GM18870 (cell line): ENCODE data around the gene L3MBTL2.
"Not testable (repeated sequence)": the region's sequence is repeated elsewhere in the genome, so short reads cannot be mapped to it uniquely, and the experiment has no call there.

ENCODE experiments used
- ATAC-seq: cut with Tn5 transposase; IDR thresholded peaks from one replicate; pipeline ENCODE4 v1.9.1; 2021; ENCODE audit warnings: moderate library complexity; ENCODE audit not compliant: unreplicated experiment

The L3MBTL2 gene

DNA sequence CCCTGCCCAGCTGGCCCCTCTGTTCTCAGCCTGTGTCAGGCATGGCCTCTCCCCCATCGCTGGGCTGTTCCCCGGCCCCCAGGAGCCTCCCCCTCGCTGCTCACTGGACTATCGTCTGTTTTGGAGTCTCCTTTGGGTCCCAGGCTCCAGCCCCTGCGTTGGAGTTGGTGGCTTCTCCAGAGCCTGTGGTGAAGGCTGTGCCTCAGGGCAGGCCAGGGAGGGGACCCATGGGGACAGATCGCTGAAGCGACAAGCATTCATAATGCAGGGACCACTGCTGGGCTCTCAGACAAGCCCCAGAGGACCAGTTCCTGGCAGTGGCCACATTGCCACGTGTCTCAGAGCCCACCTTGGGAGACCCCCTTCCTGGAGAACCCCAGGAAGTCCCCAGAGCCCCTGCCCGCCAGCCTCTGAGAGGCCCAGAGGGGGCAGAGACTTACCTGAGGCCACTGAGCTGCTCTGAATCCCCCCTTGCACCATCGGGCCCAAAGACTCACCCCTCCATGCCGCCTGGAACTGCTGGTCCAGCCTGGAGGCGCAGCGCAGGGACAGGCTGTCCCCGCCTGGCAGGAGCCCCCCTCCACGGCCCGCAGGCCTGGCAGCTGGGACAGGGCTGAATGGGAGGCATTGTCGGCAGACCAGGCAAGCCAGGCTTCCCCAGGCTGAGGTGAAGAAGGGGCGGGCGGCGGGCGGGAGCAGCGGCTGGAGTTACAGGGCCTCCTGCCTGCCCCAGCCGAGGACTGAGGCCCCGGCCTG lies 35.4 kb downstream of the L3MBTL2 start, which contains the start of gene CHADL:
CHADL (minus strand) TSS at position 555 of the 756 bp plus-strand sequence; CDS start at position 505, 50 bp downstream.
- no peak for ATAC-seq

- no peak for ATAC-seq
Measured at GRCh38 chr22:41241133-41241676, 36.1 kb downstream of the L3MBTL2 start.

DNA sequence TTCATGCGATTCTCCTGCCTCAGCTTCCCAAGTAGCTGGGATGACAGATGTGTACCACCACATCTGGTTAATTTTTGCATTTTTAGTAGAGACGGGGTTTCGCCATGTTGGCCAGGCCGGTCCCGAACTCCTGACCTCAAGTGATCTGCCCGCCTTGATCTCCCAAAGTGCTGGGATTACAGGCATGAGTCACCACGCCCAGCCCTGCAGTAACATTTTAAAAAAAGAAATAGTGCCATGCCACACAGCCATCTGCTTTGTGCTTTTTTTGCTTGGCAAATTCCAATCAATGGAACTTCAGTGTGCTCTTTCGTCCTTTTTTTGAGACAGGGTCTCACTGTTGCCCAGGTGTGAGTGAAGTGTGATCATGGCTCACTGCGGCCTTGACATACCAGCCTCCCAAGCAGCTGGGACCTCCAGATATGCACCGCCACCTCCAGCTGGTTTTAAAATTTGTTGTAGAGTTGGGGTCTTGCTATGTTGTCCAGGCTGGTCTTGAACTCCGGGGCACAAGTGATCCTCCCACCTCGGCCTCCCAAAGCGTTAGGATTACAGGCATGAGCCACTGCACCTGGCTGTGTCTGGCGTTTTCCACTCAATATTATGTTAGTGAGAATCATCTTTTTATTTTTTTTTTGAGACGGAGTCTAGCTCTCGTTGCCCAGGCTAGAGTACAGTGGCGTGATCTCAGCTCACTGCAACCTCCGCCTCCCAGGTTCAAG lies 37.4 kb downstream of the L3MBTL2 start:
- no peak for ATAC-seq

- ATAC-seq: no peak
Measured at GRCh38 chr22:41243361-41243760, 38.2 kb downstream of the L3MBTL2 start.

- ATAC-seq: no peak
Measured at GRCh38 chr22:41245917-41246499, 40.9 kb downstream of the L3MBTL2 start.

DNA sequence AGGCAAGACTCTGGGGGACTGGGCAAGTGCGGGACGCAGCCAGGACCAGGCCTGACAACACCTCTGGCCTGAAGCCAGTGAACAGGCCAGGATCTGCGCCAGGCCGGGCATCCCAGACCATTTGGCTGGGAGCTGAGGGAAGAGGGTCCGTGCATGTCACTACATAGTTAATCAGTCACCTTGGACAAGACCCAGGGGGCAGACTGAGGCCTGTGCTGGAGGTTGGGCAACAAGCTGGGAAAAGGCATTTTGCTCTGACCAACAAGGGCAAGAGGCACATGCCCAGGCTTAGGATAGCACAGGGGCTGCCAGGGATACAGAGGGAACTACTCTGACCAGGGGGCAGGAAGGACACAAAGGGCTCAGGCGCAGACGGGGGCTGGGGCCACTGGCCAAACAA lies 42.6 kb downstream of the L3MBTL2 start:
- no peak for ATAC-seq

- ATAC-seq: no peak
Measured at GRCh38 chr22:41248314-41248713, 43.2 kb downstream of the L3MBTL2 start.

DNA sequence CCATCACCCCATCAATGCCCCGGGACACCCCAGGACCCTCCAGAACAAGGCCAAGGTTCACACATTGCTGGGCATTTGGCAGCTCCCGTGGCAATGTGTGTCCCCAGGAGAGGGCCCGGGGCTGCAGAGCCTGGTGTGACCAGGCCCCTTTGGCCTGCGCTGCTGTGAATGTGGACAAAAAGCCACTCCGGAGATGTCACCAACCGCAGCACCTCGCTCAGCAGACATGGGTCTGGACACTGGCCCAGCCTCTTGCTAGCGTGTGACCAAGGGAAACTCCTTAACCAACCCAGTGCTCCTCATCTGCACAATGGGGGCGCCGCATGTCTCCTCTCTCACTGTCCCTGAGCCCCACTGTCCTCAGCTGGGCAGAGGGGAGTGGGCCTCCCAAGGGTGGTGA lies 43.6 kb downstream of the L3MBTL2 start:
- ATAC-seq: no peak

- no peak for ATAC-seq
Measured at GRCh38 chr22:41249442-41249841, 44.3 kb downstream of the L3MBTL2 start.

GRCh38 chr22:41250127-41250526 lies 45.0 kb downstream of the L3MBTL2 start:
- no peak for ATAC-seq

GRCh38 chr22:41252365-41252764 lies 47.3 kb downstream of the L3MBTL2 start:
- ATAC-seq: no peak

GRCh38 chr22:41254230-41254629 lies 49.1 kb downstream of the L3MBTL2 start:
- no peak for ATAC-seq

- ATAC-seq: no peak
Measured at GRCh38 chr22:41256254-41257253, 51.4 kb downstream of the L3MBTL2 start.

DNA sequence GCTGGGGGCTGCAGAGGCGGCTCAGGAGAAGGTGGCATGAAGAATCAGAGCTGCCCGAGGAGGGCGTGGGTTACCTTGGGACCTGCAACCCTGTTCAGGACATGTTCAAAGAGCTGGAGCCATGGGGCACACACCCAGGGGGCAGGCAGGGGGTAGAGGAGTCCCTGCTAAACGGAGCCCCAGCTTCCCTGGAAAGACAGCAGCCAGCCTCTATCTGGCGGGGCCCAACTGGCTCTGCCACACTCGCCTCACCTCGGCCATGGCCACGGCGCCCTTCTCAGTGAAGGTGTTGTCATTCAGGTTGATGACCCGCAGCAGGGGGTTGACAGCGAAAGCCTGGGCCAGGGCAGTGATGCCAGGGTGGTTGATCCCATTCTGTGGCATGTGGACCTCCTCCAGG lies 52.6 kb downstream of the L3MBTL2 start:
- ATAC-seq: no peak

DNA sequence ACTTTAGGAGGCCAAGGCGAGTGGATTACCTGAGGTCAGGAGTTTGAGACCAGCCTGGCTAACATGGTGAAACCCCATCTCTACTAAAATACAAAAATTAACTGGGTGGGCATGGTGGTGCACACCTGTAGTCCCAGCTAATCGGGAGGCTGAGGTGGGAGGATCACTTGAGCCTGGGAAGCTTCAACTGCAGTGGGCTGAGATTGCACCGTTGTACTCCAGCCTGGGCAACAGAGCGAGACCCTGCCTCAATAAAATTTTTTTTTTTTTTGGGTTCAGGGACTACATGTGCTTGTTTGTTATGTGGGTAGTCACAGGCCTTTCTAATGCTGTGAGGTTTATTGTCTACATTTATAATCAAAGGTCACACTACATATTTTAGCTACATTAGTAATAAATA lies 54.6 kb downstream of the L3MBTL2 start:
- not testable (repeated sequence) for ATAC-seq

DNA sequence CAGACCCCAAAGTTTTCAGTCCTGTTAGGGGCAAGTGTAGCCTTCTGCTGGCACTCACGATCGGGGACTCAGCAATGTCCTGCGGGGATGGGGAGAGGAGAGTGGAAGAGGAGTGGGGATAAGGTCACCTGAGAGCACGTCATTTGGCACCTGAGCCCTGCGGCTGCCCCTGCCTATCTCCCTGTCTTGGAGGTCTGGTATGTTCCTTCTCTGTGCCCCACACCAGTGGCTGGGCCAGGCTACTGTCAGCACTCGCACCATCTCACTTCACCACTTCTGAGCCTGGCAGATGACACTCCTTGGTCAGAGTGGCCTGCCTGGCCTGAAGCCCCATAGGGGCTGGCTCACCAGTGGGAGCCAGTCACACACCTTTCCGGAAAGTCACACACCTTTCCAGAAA lies 55.8 kb downstream of the L3MBTL2 start:
- no peak for ATAC-seq

DNA sequence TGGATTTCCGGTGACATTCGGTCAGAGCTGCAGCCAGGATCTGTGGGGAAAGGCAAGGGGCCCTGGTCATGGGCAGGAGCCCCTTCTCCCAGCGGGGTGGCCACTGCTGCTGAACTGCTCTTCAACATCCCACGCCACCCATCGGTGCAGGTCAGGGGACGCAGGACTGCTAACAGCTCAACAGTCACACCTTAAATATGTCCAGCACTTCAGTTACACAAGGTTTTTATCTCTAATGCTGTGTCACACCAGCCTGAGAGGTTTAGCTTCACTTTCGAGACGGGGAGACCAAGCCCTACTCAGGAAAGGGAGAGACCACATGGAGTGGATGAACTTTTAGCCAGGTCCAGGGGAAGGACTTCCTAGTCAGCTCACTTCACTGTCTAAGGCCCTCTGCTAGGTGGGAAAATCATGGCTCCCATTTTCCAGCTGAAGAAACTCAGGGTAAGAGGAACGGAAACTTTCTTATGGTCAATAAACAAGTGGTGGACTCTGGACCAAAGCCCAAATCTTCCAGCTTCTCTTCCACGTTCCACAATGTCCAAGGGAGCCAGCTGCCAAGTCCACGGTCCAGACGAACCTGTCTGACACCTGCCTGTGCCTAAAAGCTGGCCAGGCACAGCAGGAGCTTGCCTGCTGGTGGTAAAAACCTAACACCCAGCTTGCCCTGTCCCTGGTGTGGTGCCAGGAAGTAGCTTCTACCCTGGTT lies 56.6 kb downstream of the L3MBTL2 start:
- no peak for ATAC-seq

GRCh38 chr22:41262250-41262765 lies 57.2 kb downstream of the L3MBTL2 start:
- ATAC-seq: no peak

GRCh38 chr22:41263704-41264103 lies 58.6 kb downstream of the L3MBTL2 start:
- ATAC-seq: no peak
